Left hindlimb (tissue), 1 donor: Measurements from ENCODE around the gene TMEM179.

Experiments used
- DNase-seq: peaks from one replicate; pipeline ENCODE4 v3.0.0-alpha.2; 2018

TMEM179 gene

GRCh38 chr14:104567141-104567956, 37.2 kb downstream of the TMEM179 start:
- DNase-seq = no peak

GRCh38 chr14:104564744-104565679, 39.6 kb downstream of the TMEM179 start:
- peak; percentile 18 for DNase-seq

GRCh38 chr14:104563742-104564615, 40.6 kb downstream of the TMEM179 start:
- DNase-seq = peak; percentile 78

- DNase-seq = peak; percentile 22
These were observed 41.3 kb downstream of the TMEM179 start for GRCh38 chr14:104563191-104563741.

GRCh38 chr14:104562606-104563005, 42.0 kb downstream of the TMEM179 start:
- DNase-seq = peak; percentile 31

GRCh38 chr14:104561632-104562495, 42.7 kb downstream of the TMEM179 start:
- peak; percentile 22 for DNase-seq

GRCh38 chr14:104561124-104561557, 43.4 kb downstream of the TMEM179 start:
- peak; percentile 26 for DNase-seq

GRCh38 chr14:104560586-104560945, 44.0 kb downstream of the TMEM179 start:
- DNase-seq = peak; percentile 16

- peak; percentile 19 for DNase-seq
These were observed 44.6 kb downstream of the TMEM179 start for GRCh38 chr14:104559804-104560585.

- DNase-seq = peak; percentile 26
These were observed 45.4 kb downstream of the TMEM179 start for GRCh38 chr14:104559028-104559803.

- peak; percentile 20 for DNase-seq
These were observed 46.1 kb downstream of the TMEM179 start for GRCh38 chr14:104558231-104559027.

GRCh38 chr14:104557766-104558165, 46.8 kb downstream of the TMEM179 start:
- DNase-seq = peak; percentile 8

GRCh38 chr14:104557086-104557485, 47.5 kb downstream of the TMEM179 start:
- DNase-seq = no peak

GRCh38 chr14:104556256-104557021, 48.1 kb downstream of the TMEM179 start:
- no peak for DNase-seq

GRCh38 chr14:104555430-104556255, 48.9 kb downstream of the TMEM179 start:
- DNase-seq = peak; percentile 11

- DNase-seq = no peak
These were observed 49.8 kb downstream of the TMEM179 start for GRCh38 chr14:104554608-104555429.
